Mononuclear cell (primary cell): ENCODE data around the gene GPS2. TPM values are rescaled to one million over a fixed set of nuclear protein-coding genes. Genes with fewer than 3 reads are reported as not detected.

Source experiments
- H3K27me3 ChIP-seq: 2 replicates; pipeline ENCODE4 v1.6.0; 2011; ENCODE audit warnings: low read length, control low read depth; ENCODE audit not compliant: insufficient read depth
- H3K4me1 ChIP-seq: 2 replicates; pipeline ENCODE4 v1.5.1; 2011; ENCODE audit warnings: mild to moderate bottlenecking, low read length, control low read depth; ENCODE audit not compliant: insufficient read depth
- H3K4me3 ChIP-seq: 2 replicates; pipeline ENCODE4 v1.5.1; 2011; ENCODE audit warnings: mild to moderate bottlenecking, low read length, moderate library complexity
- H3K9me3 ChIP-seq: 2 replicates; pipeline ENCODE4 v1.5.1; 2011; ENCODE audit warnings: low read depth, mild to moderate bottlenecking, control low read depth, low read length
- total RNA-seq: library from RNA; depleted of rRNA; stranded (reverse); fragments of >200 nt; gene quantifications from one replicate; pipeline ENCODE4 v1.2.3, GENCODE V29; 2012

GPS2 gene
- total RNA-seq, 1 donor, result 65.9 TPM

DNA sequence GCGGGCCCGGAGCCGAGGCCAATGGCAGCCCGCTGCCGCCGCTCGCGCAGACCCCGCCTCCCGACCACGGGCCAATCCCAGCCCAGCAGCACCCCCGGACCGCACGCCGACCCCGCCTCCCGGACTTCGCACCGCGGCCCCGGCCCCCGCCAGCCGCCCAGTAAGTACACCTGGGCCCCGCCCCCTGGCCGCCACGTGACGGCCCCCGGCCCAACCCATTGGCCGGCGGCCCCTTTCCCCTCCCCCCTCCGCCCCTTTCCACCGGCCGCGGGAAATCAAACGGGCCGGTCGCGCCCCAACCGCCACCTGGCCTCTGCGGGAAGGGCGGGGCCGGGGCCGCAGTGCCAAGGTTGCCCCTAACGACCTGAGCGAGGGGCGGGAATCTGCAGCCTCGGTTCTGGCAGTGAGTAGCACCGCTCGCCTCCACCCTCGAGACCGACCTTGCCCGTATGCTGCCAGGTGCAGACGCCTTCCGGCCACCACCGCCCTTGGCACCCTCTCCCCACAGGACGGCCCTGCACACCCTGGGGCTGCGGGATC lies 20.5 kb downstream of the GPS2 start, which contains the start of gene YBX2:
Gene YBX2, minus strand, starts transcription at position 26 of the 540 bp plus-strand sequence. CDS start 139 bp downstream, outside the sequence.
- no peaks in the 10 kb centered on the region for H3K9me3 ChIP-seq
- peaks cover 26% of the 10 kb centered on the region for H3K4me1 ChIP-seq
- peaks cover 31% of the 10 kb centered on the region for H3K27me3 ChIP-seq
- no peak within 1 kb of the TSS for H3K4me3 ChIP-seq

DNA sequence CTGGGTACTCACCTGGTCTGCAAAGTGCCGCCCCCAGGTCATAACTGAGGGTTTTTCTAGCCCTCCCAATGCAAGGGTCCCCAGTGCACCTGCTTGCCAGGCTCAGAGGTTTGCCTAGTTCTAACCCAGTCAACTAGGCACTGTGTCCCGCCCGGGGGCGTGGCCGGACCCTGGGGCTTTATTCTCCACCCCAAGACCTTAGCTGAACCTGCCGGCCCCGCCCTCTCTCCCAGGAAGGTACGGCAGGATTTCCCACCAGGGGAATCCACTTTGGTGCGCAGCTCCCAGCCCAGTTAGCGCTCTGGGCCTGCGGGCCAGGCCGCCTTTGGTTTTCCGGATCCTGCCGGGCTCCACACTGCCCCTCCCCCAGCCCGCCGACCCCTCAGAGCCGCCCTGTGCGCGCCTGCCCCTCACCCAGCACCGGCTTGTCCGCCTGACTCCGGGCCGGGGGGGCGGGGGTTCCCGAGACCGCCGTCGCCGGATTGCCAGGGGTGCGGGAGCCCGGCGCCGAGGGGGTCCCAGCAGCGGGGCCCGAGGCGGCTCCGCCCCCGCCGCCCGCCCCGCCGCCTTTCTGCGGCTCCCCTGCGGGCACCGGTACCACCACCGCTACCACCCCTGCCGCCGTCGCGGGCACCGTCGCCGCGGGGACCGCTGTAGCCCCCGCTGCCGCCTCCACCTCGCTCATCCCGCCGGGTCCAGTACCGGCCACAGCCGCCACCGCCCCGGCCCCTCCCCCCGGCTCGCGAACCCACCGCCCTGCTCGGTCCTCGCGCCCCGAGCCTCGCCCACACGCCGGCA lies 21.1 kb downstream of the GPS2 start:
- Histone ChIP-seq H3K27me3 (peaks cover 31% of the 10 kb centered on the region), H3K9me3 (no peaks in the 10 kb centered on the region), H3K4me3 (no peak overlapping the region), H3K4me1 (peaks cover 26% of the 10 kb centered on the region)

DNA sequence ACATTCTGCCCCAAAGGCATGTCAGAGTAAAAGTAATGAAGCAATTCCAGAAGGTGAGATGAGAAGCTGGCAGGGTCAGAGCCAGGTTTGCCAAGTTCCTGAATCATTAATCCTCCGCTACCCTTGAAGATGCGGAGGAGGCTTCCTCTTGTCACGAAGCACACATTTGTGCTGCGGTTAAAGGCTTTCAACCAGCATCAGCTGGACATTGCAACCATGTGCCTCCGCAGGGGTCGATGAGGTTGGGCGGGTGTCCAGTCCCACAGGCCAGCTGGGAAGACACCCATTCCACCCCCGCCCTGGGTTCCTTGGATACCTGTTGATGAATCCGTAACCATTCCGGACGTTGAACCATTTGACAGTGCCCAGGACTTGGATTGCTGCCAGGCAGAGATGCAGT lies 22.0 kb downstream of the GPS2 start:
- H3K4me1 ChIP-seq, result peaks cover 26% of the 10 kb centered on the region
- H3K4me3 ChIP-seq, result no peak overlapping the region
- H3K27me3 ChIP-seq, result peaks cover 31% of the 10 kb centered on the region
- H3K9me3 ChIP-seq, result no peaks in the 10 kb centered on the region

DNA sequence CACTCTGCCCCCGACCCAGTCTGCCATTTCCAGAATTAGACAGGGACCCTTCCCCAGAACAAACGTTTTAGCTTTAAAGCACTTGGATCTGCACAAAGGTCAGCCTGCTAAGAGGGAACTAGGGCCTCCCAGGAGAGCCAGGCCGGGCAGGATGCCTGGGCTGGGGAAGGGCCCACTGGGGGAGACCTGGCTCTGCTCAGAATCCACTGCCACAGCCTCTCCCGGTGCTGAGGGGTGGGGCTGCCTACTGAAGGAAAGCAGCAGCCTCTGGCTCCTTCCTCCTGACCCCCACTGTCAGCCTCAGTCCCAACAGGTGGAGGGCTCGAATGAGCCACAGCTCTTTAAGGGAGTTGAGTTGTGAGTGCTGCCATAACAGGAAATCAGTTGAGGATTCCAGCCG lies 22.4 kb downstream of the GPS2 start:
- Histone ChIP-seq H3K9me3 (no peaks in the 10 kb centered on the region), H3K4me3 (no peak overlapping the region), H3K27me3 (peaks cover 31% of the 10 kb centered on the region), H3K4me1 (peaks cover 26% of the 10 kb centered on the region)

DNA sequence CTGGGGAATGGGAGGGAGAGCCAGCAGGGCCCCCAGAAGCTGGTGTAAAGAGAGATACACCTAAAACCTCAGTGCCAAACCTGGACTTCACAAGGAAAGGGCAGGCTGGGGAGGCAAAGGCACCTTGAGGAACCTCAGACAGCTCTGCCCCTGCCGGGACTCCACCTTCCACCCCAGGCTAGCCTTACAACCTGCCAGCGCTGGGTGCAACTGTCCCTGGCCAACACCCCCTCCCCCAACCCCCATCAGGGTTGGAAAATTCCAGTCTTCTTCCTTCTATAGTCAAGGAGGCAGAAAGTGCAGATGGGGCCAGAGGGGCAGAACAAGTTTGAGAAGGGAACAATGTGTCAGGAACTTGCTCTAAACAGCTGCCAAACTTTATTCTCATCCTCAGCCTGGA lies 23.0 kb downstream of the GPS2 start:
- no peak overlapping the region for H3K4me3 ChIP-seq
- H3K27me3 ChIP-seq, result peaks cover 31% of the 10 kb centered on the region
- H3K4me1 ChIP-seq, result peaks cover 26% of the 10 kb centered on the region
- no peaks in the 10 kb centered on the region for H3K9me3 ChIP-seq

DNA sequence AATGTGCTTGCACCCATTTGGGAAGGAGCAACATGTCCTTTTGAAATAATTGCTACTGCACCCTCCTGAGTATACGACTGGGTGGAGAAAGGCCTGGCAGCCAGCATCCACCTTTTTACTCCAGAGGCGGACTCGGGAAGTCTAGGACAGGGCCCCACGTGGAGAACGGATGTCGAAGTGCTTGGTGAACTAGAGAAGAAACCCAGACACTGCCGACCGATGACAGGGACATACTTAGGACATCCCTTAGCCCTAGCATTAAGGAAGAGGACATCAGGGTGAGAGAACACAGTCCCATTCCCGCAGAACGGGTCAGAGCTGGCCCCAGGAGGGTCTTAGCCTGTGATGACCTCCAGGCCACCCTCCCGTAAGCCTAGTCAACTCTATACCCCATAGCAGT lies 24.5 kb downstream of the GPS2 start:
- H3K4me1 ChIP-seq, result peaks cover 16% of the 10 kb centered on the region
- H3K4me3 ChIP-seq, result no peak overlapping the region
- H3K27me3 ChIP-seq, result peaks cover 27% of the 10 kb centered on the region
- no peaks in the 10 kb centered on the region for H3K9me3 ChIP-seq

DNA sequence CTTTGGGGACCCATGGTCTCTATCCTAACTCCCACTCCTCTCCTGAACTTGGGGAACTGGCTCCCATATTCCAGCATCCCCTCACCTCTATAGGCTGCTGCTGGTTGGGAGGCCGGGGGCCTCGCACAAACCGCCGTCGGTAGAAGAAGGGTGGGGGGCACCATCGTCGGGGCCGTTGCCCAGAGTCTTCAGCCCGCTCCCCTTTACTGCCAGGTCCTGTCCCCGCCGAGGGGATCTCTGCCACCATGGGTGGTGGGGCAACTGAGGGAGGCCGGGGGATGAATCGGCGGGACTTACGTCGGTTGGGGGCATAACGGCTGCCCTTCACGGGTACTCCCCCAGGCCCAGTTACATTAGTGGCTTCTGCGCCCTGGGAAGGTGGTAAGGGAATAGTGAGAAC lies 25.0 kb downstream of the GPS2 start:
- H3K9me3 ChIP-seq, result no peaks in the 10 kb centered on the region
- H3K4me1 ChIP-seq, result peaks cover 12% of the 10 kb centered on the region
- peaks cover 22% of the 10 kb centered on the region for H3K27me3 ChIP-seq
- H3K4me3 ChIP-seq, result no peak overlapping the region

DNA sequence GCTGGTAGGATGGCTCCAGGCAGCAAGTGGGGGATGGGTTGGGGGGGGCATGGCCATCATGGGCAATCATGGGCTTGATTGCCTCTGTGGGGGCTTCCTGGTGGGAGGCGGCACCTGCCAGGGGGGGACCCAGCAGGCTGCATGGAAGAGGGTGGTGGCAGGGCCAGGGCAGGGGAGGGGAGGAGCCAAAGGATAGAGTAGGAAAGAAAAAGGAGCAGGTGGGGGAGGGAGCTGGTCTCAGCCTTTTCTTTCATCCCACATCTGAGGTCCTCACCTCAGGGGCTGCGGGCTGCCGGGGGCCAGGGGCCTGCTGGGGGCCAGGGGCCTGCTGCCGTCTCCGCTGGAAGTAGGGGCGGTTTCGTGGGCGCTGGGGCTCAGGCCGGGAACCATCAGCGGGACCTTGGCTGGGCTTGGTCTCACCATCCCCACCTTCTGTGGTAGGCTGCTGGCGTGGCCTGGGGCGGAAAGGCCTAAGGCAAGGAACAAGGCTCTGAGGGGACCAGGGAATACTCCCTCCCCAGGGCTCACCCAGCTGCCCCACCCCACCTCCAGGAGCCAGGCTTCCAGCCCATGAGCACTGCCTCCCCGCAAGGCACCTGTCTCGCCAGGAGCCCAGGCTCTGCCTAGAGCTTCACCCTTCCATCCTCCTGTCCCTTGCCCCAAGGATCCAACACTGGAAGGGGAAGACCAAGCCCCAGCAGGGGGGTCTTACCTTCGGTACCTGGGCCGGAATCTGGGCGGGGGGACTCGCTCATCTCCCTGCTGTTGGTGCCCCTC lies 25.7 kb downstream of the GPS2 start:
- Histone ChIP-seq H3K4me3 (no peak overlapping the region), H3K27me3 (peaks cover 17% of the 10 kb centered on the region), H3K4me1 (peaks cover 6% of the 10 kb centered on the region), H3K9me3 (no peaks in the 10 kb centered on the region)

DNA sequence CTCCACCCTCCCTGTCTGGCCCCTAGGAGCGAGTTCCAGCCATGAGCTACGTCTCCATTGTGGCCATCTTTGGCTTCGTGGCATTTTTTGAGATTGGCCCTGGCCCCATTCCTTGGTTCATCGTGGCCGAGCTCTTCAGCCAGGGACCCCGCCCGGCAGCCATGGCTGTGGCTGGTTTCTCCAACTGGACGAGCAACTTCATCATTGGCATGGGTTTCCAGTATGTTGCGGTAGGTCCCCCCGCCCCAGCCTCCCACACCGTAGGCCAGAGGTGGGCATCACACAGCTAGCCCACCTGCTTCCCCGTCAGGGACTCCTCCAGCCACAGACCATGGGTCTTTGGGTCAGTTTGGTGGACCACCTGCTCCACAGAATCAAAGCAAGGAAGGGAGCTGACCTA lies 29.5 kb downstream of the GPS2 start:
- Histone ChIP-seq H3K9me3 (no peaks in the 10 kb centered on the region), H3K4me3 (no peak overlapping the region), H3K27me3 (peaks cover 19% of the 10 kb centered on the region), H3K4me1 (peaks cover 22% of the 10 kb centered on the region)

DNA sequence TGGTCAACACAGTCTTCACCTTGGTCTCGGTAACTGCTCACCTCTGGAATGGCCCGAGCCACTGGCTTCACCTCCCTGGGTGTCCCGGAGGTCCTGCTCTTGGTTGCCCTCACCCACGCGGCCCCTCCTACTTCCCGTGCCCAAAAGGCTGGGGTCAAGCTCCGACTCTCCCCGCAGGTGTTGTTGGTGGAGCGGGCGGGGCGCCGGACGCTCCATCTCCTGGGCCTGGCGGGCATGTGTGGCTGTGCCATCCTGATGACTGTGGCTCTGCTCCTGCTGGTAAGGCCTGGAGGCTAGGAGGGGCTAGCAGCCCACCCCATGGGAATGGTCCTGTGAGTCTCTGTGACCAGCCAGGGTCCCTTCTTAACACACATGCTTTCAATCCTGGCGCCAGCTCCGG lies 30.2 kb downstream of the GPS2 start:
- Histone ChIP-seq H3K9me3 (no peaks in the 10 kb centered on the region), H3K4me3 (no peak overlapping the region), H3K27me3 (peaks cover 19% of the 10 kb centered on the region), H3K4me1 (peaks cover 27% of the 10 kb centered on the region)

DNA sequence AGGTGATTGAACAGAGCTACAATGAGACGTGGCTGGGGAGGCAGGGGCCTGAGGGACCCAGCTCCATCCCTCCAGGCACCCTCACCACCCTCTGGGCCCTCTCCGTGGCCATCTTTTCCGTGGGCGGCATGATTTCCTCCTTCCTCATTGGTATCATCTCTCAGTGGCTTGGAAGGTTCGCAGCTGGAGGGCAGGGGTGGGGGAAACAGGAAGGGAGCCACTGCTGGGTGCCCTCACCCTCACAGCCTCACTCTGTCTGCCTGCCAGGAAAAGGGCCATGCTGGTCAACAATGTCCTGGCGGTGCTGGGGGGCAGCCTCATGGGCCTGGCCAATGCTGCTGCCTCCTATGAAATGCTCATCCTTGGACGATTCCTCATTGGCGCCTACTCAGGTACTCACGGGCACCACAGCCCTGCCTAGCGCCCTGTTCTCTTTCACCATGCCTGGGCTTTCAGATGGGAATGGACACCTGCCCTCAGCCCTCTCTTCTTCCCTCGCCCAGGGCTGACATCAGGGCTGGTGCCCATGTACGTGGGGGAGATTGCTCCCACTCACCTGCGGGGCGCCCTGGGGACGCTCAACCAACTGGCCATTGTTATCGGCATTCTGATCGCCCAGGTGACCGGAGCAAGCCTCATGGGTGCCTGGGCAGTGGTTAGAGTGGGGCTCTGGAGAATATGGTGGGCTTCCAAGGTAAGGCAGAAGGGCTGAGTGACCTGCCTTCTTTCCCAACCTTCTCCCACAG lies 31.5 kb downstream of the GPS2 start:
- Histone ChIP-seq H3K4me1 (peaks cover 27% of the 10 kb centered on the region), H3K4me3 (no peak overlapping the region), H3K9me3 (no peaks in the 10 kb centered on the region), H3K27me3 (peaks cover 19% of the 10 kb centered on the region)

DNA sequence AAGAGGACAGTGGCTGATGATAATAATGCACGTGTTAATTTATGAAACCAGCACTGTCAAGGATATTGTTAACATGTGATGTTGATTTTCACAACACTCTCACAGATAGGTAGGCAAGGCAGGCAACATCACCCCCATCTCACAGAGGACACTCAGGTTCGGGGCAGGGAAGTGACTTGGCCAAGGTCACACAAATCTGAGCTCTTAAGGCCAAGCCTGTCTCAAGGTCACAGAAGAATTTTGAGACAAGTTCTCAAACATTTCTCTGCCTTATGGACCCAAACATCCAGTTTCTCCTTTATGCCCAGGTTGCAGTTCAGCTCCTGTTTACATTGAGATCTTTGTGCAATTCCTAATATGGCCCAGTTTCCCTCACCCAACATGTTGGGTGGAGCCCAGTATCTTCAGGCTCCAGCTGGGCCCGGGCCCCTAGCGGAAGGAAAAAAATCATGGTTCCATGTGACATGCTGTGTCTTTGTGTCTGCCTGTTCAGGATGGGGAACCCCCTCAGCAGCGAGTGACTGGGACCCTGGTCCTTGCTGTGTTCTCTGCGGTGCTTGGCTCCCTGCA lies 32.3 kb downstream of the GPS2 start:
- Histone ChIP-seq H3K4me3 (no peak overlapping the region), H3K9me3 (no peaks in the 10 kb centered on the region), H3K4me1 (peaks cover 27% of the 10 kb centered on the region), H3K27me3 (peaks cover 19% of the 10 kb centered on the region)

DNA sequence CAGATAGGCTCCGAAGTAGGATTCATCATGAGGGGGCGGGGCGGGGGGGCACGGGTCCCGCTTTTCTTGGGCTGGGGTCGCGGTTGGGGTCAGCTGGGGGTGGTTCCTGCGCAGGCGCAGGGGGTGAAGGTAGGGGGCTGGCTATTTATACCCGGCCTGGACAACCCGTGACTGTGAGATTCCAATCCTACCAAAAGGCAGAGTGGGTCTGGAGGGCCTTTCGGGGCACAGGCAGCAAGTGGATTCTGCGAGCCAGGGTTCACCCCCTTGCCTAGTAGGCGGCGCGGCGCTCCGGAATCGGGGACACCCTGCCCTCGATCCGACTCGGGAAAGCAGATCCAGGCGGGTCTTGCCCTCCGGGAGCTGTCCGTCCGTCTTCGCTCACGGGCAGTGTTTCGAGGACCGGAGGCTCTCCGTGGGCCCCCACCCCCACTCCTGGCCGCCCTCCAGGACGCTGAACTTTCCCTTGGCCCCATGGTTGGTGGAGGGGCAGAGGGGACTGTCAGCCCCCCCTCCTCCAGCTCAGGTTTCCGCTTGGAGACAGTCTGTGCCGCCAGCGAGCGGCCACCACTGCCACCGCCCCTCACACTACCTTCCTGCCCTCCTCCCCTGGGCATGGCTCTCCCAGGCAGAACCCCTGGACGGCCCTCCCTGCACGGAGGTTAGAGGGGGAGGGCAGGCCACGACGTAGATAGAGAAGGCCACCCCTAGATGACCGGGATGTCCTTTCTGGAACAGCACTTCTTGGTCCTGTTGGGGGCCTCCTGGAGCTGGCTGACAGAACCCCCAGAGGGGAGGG lies 33.0 kb downstream of the GPS2 start:
- Histone ChIP-seq H3K4me3 (no peak overlapping the region), H3K4me1 (peaks cover 27% of the 10 kb centered on the region), H3K9me3 (no peaks in the 10 kb centered on the region), H3K27me3 (peaks cover 19% of the 10 kb centered on the region)
